Measurements from ENCODE around the gene MAGI2. TPM values are rescaled to one million over a fixed set of nuclear protein-coding genes. Genes with fewer than 3 reads are reported as not detected.

Gene MAGI2
- total RNA-seq, 1 experiment from 2014 or later = 0.22 TPM

DNA sequence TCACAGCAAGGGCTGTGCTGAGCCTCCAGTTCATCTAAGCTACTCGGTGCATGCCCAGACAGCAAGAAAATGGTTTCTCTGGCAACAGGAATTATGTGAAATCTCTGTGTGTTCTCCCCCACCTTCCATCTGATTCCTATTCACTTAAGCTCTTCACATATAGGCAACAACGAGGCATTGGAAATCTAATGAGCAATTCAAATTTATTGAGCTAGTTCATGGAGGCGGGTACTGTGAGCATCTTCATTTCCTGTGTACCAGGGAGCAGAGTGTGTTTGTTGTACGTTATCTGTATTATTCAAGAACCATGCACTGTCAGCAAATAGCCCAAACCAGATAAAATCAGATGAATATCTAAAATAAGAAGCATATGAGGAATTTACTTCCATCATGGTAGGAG lies 739.1 kb downstream of the MAGI2 start:
- Histone ChIP-seq H3K27ac (ENCODE audit: low read depth, low read length) (no peak overlapping the region), H3K79me2 (ENCODE audit: insufficient read depth, low read length) (no peaks in the 10 kb centered on the region), H4K20me1 (ENCODE audit: insufficient read depth) (no peaks in the 10 kb centered on the region), H3K36me3 (ENCODE audit: control insufficient read depth in 1 of 2, insufficient read depth in 2 of 2, low read length in 2 of 2) (no peaks in the 10 kb centered on the region), H3K4me2 (ENCODE audit: low read length) (no peak overlapping the region), H3K9ac (ENCODE audit: low read length) (no peak overlapping the region), H3K4me1 (ENCODE audit: control insufficient read depth in 1 of 2, insufficient read depth in 2 of 2, low read length in 2 of 2) (no peaks in the 10 kb centered on the region), H3K4me3 (replicated peaks in 1 of 2; ENCODE audit: low read depth in 1 of 2, low read length in 2 of 2) (no peak overlapping the region), H2AFZ (ENCODE audit: low read depth, low read length, poor library complexity, severe bottlenecking) (no peak overlapping the region), H3K9me2 (ENCODE audit: insufficient read depth) (no peaks in the 10 kb centered on the region; the same call in 1 of the 2 replicates), H3K9me3 (ENCODE audit: control insufficient read depth in 1 of 2, insufficient read depth in 1 of 2, low read depth in 1 of 2, low read length in 2 of 2) (no peaks in the 10 kb centered on the region), H3K27me3 (ENCODE audit: insufficient read depth, low read length) (no peaks in the 10 kb centered on the region)
- ChIA-PET POLR2A (no interaction called here), RAD21 (ENCODE audit: low non-redundant PET in 1 of 2, low total read pairs in 2 of 2, uncharacterized antibody in 2 of 2, unreplicated experiment in 2 of 2) (no interaction called here), CTCF (no interaction called here)
- DNase-seq (ENCODE audit: low read depth, low spot score) = no peak
- TF ChIP-seq CEBPB (IDR thresholded peaks at IDR 0.05; ENCODE audit: low read depth) (no peak), YY1 (IDR thresholded peaks at IDR 0.05; ENCODE audit: extremely low read depth, insufficient replicate concordance, low read depth, low read length) (no peak), EZH2phosphoT487 (IDR thresholded peaks at IDR 0.05; ENCODE audit: borderline replicate concordance) (no peak), ZNF274 (IDR thresholded peaks at IDR 0.05; ENCODE audit: low read depth, low read length) (no peak), POLR2AphosphoS5 (IDR thresholded peaks at IDR 0.05; ENCODE audit: low read depth, low read length) (no peak), CBX3 (IDR thresholded peaks at IDR 0.05; ENCODE audit: low read depth) (no peak), JUND (IDR thresholded peaks at IDR 0.05) (no peak), SIN3A (IDR thresholded peaks at IDR 0.05; ENCODE audit: low read depth) (no peak), POLR2A (IDR thresholded peaks at IDR 0.05; ENCODE audit: borderline replicate concordance, extremely low read depth, insufficient read depth, insufficient read length) (no peak), ELF1 (IDR thresholded peaks at IDR 0.05; ENCODE audit: borderline replicate concordance, low read depth) (no peak), ZFX (IDR thresholded peaks at IDR 0.05) (no peak), TCF7L2 (IDR thresholded peaks at IDR 0.05; ENCODE audit: borderline replicate concordance, extremely low read depth, insufficient read depth, insufficient read length) (no peak)
- TF ChIP-seq, protein P1, sequence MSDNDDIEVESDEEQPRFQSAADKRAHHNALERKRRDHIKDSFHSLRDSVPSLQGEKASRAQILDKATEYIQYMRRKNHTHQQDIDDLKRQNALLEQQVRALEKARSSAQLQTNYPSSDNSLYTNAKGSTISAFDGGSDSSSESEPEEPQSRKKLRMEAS (IDR thresholded peaks at IDR 0.05) = no peak
- TF ChIP-seq, protein P2, sequence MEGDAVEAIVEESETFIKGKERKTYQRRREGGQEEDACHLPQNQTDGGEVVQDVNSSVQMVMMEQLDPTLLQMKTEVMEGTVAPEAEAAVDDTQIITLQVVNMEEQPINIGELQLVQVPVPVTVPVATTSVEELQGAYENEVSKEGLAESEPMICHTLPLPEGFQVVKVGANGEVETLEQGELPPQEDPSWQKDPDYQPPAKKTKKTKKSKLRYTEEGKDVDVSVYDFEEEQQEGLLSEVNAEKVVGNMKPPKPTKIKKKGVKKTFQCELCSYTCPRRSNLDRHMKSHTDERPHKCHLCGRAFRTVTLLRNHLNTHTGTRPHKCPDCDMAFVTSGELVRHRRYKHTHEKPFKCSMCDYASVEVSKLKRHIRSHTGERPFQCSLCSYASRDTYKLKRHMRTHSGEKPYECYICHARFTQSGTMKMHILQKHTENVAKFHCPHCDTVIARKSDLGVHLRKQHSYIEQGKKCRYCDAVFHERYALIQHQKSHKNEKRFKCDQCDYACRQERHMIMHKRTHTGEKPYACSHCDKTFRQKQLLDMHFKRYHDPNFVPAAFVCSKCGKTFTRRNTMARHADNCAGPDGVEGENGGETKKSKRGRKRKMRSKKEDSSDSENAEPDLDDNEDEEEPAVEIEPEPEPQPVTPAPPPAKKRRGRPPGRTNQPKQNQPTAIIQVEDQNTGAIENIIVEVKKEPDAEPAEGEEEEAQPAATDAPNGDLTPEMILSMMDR (IDR thresholded peaks at IDR 0.05 in 2 of 3, conservative IDR thresholded peaks at IDR 0.05 in 1 of 3; ENCODE audit: borderline replicate concordance in 1 of 3, insufficient read depth in 1 of 3, low read depth in 2 of 3, low read length in 2 of 3) = no peak
- TF ChIP-seq, protein P3, sequence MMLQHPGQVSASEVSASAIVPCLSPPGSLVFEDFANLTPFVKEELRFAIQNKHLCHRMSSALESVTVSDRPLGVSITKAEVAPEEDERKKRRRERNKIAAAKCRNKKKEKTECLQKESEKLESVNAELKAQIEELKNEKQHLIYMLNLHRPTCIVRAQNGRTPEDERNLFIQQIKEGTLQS (IDR thresholded peaks at IDR 0.05) = no peak
- no peak for ATAC-seq
- intact Hi-C loops (cut with micrococcal nuclease) = no loop called here
- BruUV-seq (replicated peaks) = no TSS peak
